HepG2 (cell line): ENCODE results near the gene WNT7B. TPM values are rescaled to one million over a fixed set of nuclear protein-coding genes. Genes with fewer than 3 reads are reported as not detected.

ENCODE experiments used
- ATAC-seq: fragments of 200-7000 bp; cut with Tn5 transposase; 3 replicates; pipeline ENCODE4 v1.9.1; 2020; ENCODE audit warnings: mild to moderate bottlenecking, moderate library complexity
- BruUV-seq: library from RNA; stranded (reverse); fragments of 400-500 nt; replicated peaks from 2 replicates; lab custom pipeline; 2021; lab: Mats Ljungman, UMichigan
- CTCF ChIA-PET: fragments of 300-600 bp; formaldehyde crosslinking; extraction: SDS; loops from one replicate; lab custom pipeline; 2021; ENCODE audit warnings: low total read pairs, inconsistent platforms, low intra/inter-chr PET ratio; lab: Yijun Ruan, JAX
- POLR2A ChIA-PET: fragments of 350-600 bp; sonication (Branson Sonifier 250); formaldehyde crosslinking; loops from one replicate; lab custom pipeline; 2020; ENCODE audit warnings: antibody characterized with exemption, inconsistent platforms; lab: Yijun Ruan, JAX
- DNase-seq: peaks from one replicate; pipeline ENCODE4 v3.0.0-alpha.2; 2015; ENCODE audit warnings: low spot score
- FAIRE-seq: peaks from 3 replicates; lab custom pipeline; 2011; peaks lifted over from hg19 to GRCh38; lab: Jason Lieb, UNC
- H2AFZ ChIP-seq: one replicate; pipeline ENCODE4 v1.6.1; 2011; ENCODE audit warnings: low read length, inconsistent platforms
- H3K27ac ChIP-seq: fragments of 300-600 bp; 3 replicates; pipeline ENCODE4 v1.8.0; 2011; ENCODE audit warnings: mixed run types, mild to moderate bottlenecking, mixed read lengths, low read length, inconsistent platforms; ENCODE audit not compliant: insufficient read depth; ENCODE audit errors: extremely low read length
- H3K27me3 ChIP-seq, 2 experiments: fragments of 200-600 bp in 1 of 2; 2 replicates in 1 of 2; 3 replicates in 1 of 2; pipeline versions ENCODE4 v1.6.0 to v1.8.0; 2011; ENCODE audit warnings: low read length in 2 of 2, mild to moderate bottlenecking in 2 of 2, moderate library complexity in 2 of 2, inconsistent platforms in 1 of 2; ENCODE audit not compliant: insufficient read depth in 2 of 2, control insufficient read depth in 1 of 2
- H3K36me3 ChIP-seq, 2 experiments: fragments of 200-600 bp in 1 of 2; replicated peaks in 1 of 2; 2 replicates in 1 of 2; 3 replicates in 1 of 2; pipeline versions ENCODE4 v1.5.1 to v1.8.0; 2011; ENCODE audit warnings: low read length in 2 of 2, inconsistent platforms in 1 of 2; ENCODE audit not compliant: insufficient read depth in 2 of 2, control insufficient read depth in 1 of 2
- H3K4me1 ChIP-seq: 2 replicates; pipeline ENCODE4 v1.5.1; 2012; ENCODE audit warnings: low read length, inconsistent platforms; ENCODE audit not compliant: insufficient read depth
- H3K4me2 ChIP-seq: 2 replicates; pipeline ENCODE4 v1.6.0; 2011; ENCODE audit warnings: low read depth, low read length, inconsistent platforms
- H3K4me3 ChIP-seq, 3 experiments: fragments of 200-600 bp in 1 of 3; sonication (generic), shearing (Covaris generic) in 1 of 3; replicated peaks in 1 of 3; 2 replicates each; pipeline ENCODE4 v1.5.1; 2011 to 2016; ENCODE audit warnings: low read length in 3 of 3, inconsistent platforms in 2 of 3, low read depth in 2 of 3, mild to moderate bottlenecking in 2 of 3, control low read depth in 1 of 3, mixed read lengths in 1 of 3; ENCODE audit not compliant: insufficient read depth in 1 of 3
- H3K79me2 ChIP-seq: one replicate; pipeline ENCODE4 v1.6.1; 2011; ENCODE audit warnings: low read length, inconsistent platforms; ENCODE audit not compliant: insufficient read depth
- H3K9ac ChIP-seq: 2 replicates; pipeline ENCODE4 v1.6.0; 2011; ENCODE audit warnings: mild to moderate bottlenecking, low read depth, low read length, inconsistent platforms; ENCODE audit not compliant: insufficient read depth
- H3K9me3 ChIP-seq: 2 replicates; pipeline ENCODE4 v1.5.1; 2012; ENCODE audit warnings: mild to moderate bottlenecking, low read length
- H4K20me1 ChIP-seq: 2 replicates; pipeline ENCODE4 v1.6.0; 2011; ENCODE audit warnings: inconsistent platforms, mild to moderate bottlenecking, low read length, moderate library complexity; ENCODE audit not compliant: insufficient read depth
- ARID4A ChIP-seq: sonication (generic); formaldehyde crosslinking; IDR thresholded peaks from 2 replicates; pipeline ENCODE4 v1.5.0; 2020; ENCODE audit warnings: mild to moderate bottlenecking, missing genetic modification reagents, borderline replicate concordance
- ARNT2 ChIP-seq: sonication (generic); formaldehyde crosslinking; IDR thresholded peaks from 2 replicates; pipeline ENCODE4 v1.8.0; 2022; ENCODE audit warnings: mild to moderate bottlenecking, low read depth, missing genetic modification reagents, moderate library complexity
- DNMT3B ChIP-seq: conservative IDR thresholded peaks from 2 replicates; pipeline ENCODE4 v1.6.1; 2016; ENCODE audit warnings: missing biosample characterization, control low read depth
- HOXA3 ChIP-seq: sonication (generic); formaldehyde crosslinking; IDR thresholded peaks from 2 replicates; pipeline ENCODE4 v1.5.0; 2020; ENCODE audit warnings: missing genetic modification reagents
- KAT2B ChIP-seq: fragments of 150-350 bp; IDR thresholded peaks from 2 replicates; pipeline ENCODE4 v1.6.1; 2014; ENCODE audit warnings: low read depth, low read length, borderline replicate concordance
- KDM4B ChIP-seq: sonication (generic); formaldehyde crosslinking; IDR thresholded peaks from 2 replicates; pipeline ENCODE4 v1.4.0; 2020; ENCODE audit warnings: missing genetic modification reagents
- KMT2B ChIP-seq: IDR thresholded peaks from 2 replicates; pipeline ENCODE4 v1.6.1; 2016; ENCODE audit warnings: missing genetic modification reagents, missing compliant biosample characterization
- PAX8 ChIP-seq: sonication (generic); formaldehyde crosslinking; IDR thresholded peaks from 2 replicates; pipeline ENCODE4 v1.8.0; 2022; ENCODE audit warnings: mild to moderate bottlenecking, missing genetic modification reagents, borderline replicate concordance
- PHF20 ChIP-seq: sonication (generic); formaldehyde crosslinking; IDR thresholded peaks from 2 replicates; pipeline ENCODE4 v1.5.0; 2020; ENCODE audit warnings: mild to moderate bottlenecking, missing genetic modification reagents
- SIX1 ChIP-seq: sonication (generic); formaldehyde crosslinking; IDR thresholded peaks from 2 replicates; pipeline ENCODE4 v1.4.0; 2020; ENCODE audit warnings: missing genetic modification reagents, borderline replicate concordance
- ZBTB33 ChIP-seq: sonication (generic); formaldehyde crosslinking; IDR thresholded peaks from 2 replicates; pipeline ENCODE4 v1.4.0; 2020; ENCODE audit warnings: missing genetic modification reagents
- ZFP36L2 ChIP-seq: sonication (generic); formaldehyde crosslinking; IDR thresholded peaks from 2 replicates; pipeline ENCODE4 v1.4.0; 2020; ENCODE audit warnings: missing genetic modification reagents
- ZFP82 ChIP-seq: sonication (generic); formaldehyde crosslinking; IDR thresholded peaks from 2 replicates; pipeline ENCODE4 v1.5.1; 2020; ENCODE audit warnings: mild to moderate bottlenecking, missing genetic modification reagents, borderline replicate concordance
- ZNF225 ChIP-seq: sonication (generic); formaldehyde crosslinking; IDR thresholded peaks from 2 replicates; pipeline ENCODE4 v1.4.0; 2020; ENCODE audit warnings: mild to moderate bottlenecking, missing genetic modification reagents
- ZNF792 ChIP-seq: IDR thresholded peaks from 2 replicates; pipeline ENCODE4 v1.6.1; 2016
- WGBS: methylation state at CpG from one replicate; pipeline ENCODE4 v1.1.6; 2017; ENCODE audit warnings: low lambda C conversion rate; 5-methylcytosine and 5-hydroxymethylcytosine counted together
- in situ Hi-C: cut with HindIII; loops from 2 replicates; pipeline ENCODE4 v1.10.0; 2017; ENCODE audit warnings: low pct_unique_long_range_greater_than_20kb; ENCODE audit not compliant: extremely low pct_ligation_motif_present
- intact Hi-C: fragments of 100-400 bp; cut with micrococcal nuclease; formaldehyde crosslinking; loops from one replicate; pipeline ENCODE4 v1.10.0; 2022; ENCODE audit not compliant: unreplicated experiment
- polyA plus RNA-seq, 8 experiments: library from polyadenylated mRNA; depleted of rRNA in 3 of 8; stranded (reverse) in 7 of 8; unstranded in 1 of 8; fragments of >200 nt; fragmentation: Illumina TruSeq in 4 of 8; extraction: Trizol in 4 of 8; gene quantifications; 2 replicates each; pipeline versions ENCODE4 v1.2.1 to v1.2.3, GENCODE V29; 2011 to 2016; ENCODE audit warnings: low read depth in 4 of 8, missing spikeins in 1 of 8, mixed read lengths in 1 of 8; ENCODE audit not compliant: insufficient read depth in 1 of 8
- total RNA-seq, 5 experiments: library from RNA; depleted of rRNA; stranded (reverse); fragments of >200 nt; fragmentation: Illumina TruSeq; extraction: Trizol; gene quantifications; 2 replicates each; pipeline ENCODE4 v1.2.3, GENCODE V29; 2016; ENCODE audit warnings: low read depth in 1 of 5

The WNT7B gene
- total and polyA plus RNA-seq, 2 of the 13 experiments (the other 11 are each of a cell fraction or from before 2014, with no cell fraction given): 0.09 TPM; not detected in 1

GRCh38 chr22:45997777-45998637 lies 21.0 kb upstream of the WNT7B start:
- no peak overlapping the region for H3K4me2 ChIP-seq

More at GRCh38 chr22:45997777-45998637, 21.0 kb upstream of the WNT7B start:
- no peak overlapping the region for H3K9ac ChIP-seq
- WGBS: 35% methylated on average over 6 of the region's 17 CpGs
- H3K27me3 ChIP-seq: peaks cover 8 to 70% of the 10 kb centered on the region in 2 experiments
- no peak overlapping the region for H3K27ac ChIP-seq
- no peaks in the 10 kb centered on the region for H4K20me1 ChIP-seq
- ATAC-seq: no peak
- H3K79me2 ChIP-seq: no peaks in the 10 kb centered on the region
- no TSS peak for BruUV-seq
- ChIA-PET CTCF (interaction anchor here (2.0 kb wide), 1 partner anchor 9 kb away, joined by 4 read pairs; no protein-coding TSS in a partner anchor), POLR2A (interaction anchor here (1.2 kb wide), 1 partner anchor 108 kb away, joined by 4 read pairs; no protein-coding TSS in a partner anchor)
- no peaks in the 10 kb centered on the region for H3K9me3 ChIP-seq
- H3K4me3 ChIP-seq: no peak overlapping the region
- H2AFZ ChIP-seq: no peak overlapping the region
- TF ChIP-seq KAT2B (no peak), ARNT2 (CRISPR knock-in tag) (no peak), ZFP82 (CRISPR knock-in tag) (no peak), KMT2B (CRISPR knock-in tag) (no peak), ZFP36L2 (no peak), ZBTB33 (CRISPR knock-in tag) (no peak), ZNF792 (CRISPR knock-in tag) (no peak), ZNF225 (CRISPR knock-in tag) (no peak), KDM4B (CRISPR knock-in tag) (no peak), HOXA3 (no peak), SIX1 (CRISPR knock-in tag) (no peak), ARID4A (CRISPR knock-in tag) (no peak), PHF20 (CRISPR knock-in tag) (no peak), DNMT3B (CRISPR knock-in tag) (no peak), PAX8 (no peak)
- in situ Hi-C loops (loop anchor here (5.0 kb wide), 1 partner anchor 39 kb away; no protein-coding TSS in a partner anchor), intact Hi-C loops (loop anchor here (5.0 kb wide), 1 partner anchor 39 kb away; no protein-coding TSS in a partner anchor)
- H3K4me1 ChIP-seq: peaks cover 22% of the 10 kb centered on the region
- DNase-seq: no peak
- no peak for FAIRE-seq
- H3K36me3 ChIP-seq: no peaks in the 10 kb centered on the region
